ENCODE data around the gene ATG10.
"Not testable (repeated sequence)": the region's sequence is repeated elsewhere in the genome, so short reads cannot be mapped to it uniquely, and the experiment has no call there.

Gene ATG10

GRCh38 chr5:82222597-82223574 is 251.1 kb downstream of the ATG10 start:
- DNase-seq (ENCODE audit: low spot score): no peak

- peak; percentile 81 for DNase-seq (ENCODE audit: low spot score)
These were observed 253.8 kb downstream of the ATG10 start for GRCh38 chr5:82225525-82226172.

GRCh38 chr5:82234885-82235284 is 263.1 kb downstream of the ATG10 start:
- DNase-seq (ENCODE audit: low spot score): no peak

GRCh38 chr5:82244151-82244550 is 272.3 kb downstream of the ATG10 start:
- DNase-seq (ENCODE audit: low spot score): no peak

- DNase-seq (ENCODE audit: low spot score): peak; percentile 24
These were observed 273.2 kb downstream of the ATG10 start for GRCh38 chr5:82244854-82245635.

- DNase-seq (ENCODE audit: low spot score): no peak
These were observed 275.2 kb downstream of the ATG10 start for GRCh38 chr5:82246960-82247574.

GRCh38 chr5:82252744-82253143 is 280.9 kb downstream of the ATG10 start:
- DNase-seq (ENCODE audit: low spot score): no peak

GRCh38 chr5:82255844-82256243 is 284.0 kb downstream of the ATG10 start:
- no peak for DNase-seq (ENCODE audit: low spot score)

- DNase-seq (ENCODE audit: low spot score): no peak
These were observed 285.4 kb downstream of the ATG10 start for GRCh38 chr5:82257247-82257646.

- DNase-seq (ENCODE audit: low spot score): no peak
These were observed 285.9 kb downstream of the ATG10 start for GRCh38 chr5:82257729-82258128.

- peak; percentile 48 for DNase-seq (ENCODE audit: low spot score)
These were observed 287.5 kb downstream of the ATG10 start for GRCh38 chr5:82259172-82259800.

- DNase-seq (ENCODE audit: low spot score): no peak
These were observed 293.2 kb downstream of the ATG10 start for GRCh38 chr5:82265047-82265446.

GRCh38 chr5:82267297-82267933 is 295.6 kb downstream of the ATG10 start:
- DNase-seq (ENCODE audit: low spot score): not testable (repeated sequence)

GRCh38 chr5:82269363-82269762 is 297.5 kb downstream of the ATG10 start:
- DNase-seq (ENCODE audit: low spot score): not testable (repeated sequence)

- not testable (repeated sequence) for DNase-seq (ENCODE audit: low spot score)
These were observed 300.9 kb downstream of the ATG10 start for GRCh38 chr5:82272571-82273356.

GRCh38 chr5:82273426-82273825 is 301.6 kb downstream of the ATG10 start:
- not testable (repeated sequence) for DNase-seq (ENCODE audit: low spot score)

- peak; percentile 23 for DNase-seq (ENCODE audit: low spot score)
These were observed 302.8 kb downstream of the ATG10 start for GRCh38 chr5:82274343-82275211.

GRCh38 chr5:82275216-82275664 is 303.4 kb downstream of the ATG10 start:
- DNase-seq (ENCODE audit: low spot score): no peak
